Measurements from ENCODE around the gene SLC7A5.

The SLC7A5 gene

GRCh38 chr16:87803385-87803784 is 65.9 kb downstream of the SLC7A5 start:
- TF ChIP-seq ZBTB7A (IDR thresholded peaks at IDR 0.05; ENCODE audit: low read depth), result no peak

GRCh38 chr16:87802670-87803069 is 66.6 kb downstream of the SLC7A5 start:
- no peak for TF ChIP-seq USF1 (IDR thresholded peaks at IDR 0.05)
- TF ChIP-seq TEAD4 (IDR thresholded peaks at IDR 0.05), result no peak
- no peak for TF ChIP-seq EP300 (IDR thresholded peaks at IDR 0.05; ENCODE audit: borderline replicate concordance)
- no peak for TF ChIP-seq FOXM1 (IDR thresholded peaks at IDR 0.05; ENCODE audit: borderline replicate concordance, low read depth)
- no peak for TF ChIP-seq YY1 (IDR thresholded peaks at IDR 0.05; ENCODE audit: low read depth)
- no peak for TF ChIP-seq NFIC (IDR thresholded peaks at IDR 0.05)
- TF ChIP-seq CEBPB (IDR thresholded peaks at IDR 0.05), result no peak
- no peak for TF ChIP-seq TAF1 (IDR thresholded peaks at IDR 0.05; ENCODE audit: low read depth)
- TF ChIP-seq TCF12 (IDR thresholded peaks at IDR 0.05; ENCODE audit: low read depth), result no peak

- no peak for TF ChIP-seq EGR1 (IDR thresholded peaks at IDR 0.05)
- TF ChIP-seq, protein P1, sequence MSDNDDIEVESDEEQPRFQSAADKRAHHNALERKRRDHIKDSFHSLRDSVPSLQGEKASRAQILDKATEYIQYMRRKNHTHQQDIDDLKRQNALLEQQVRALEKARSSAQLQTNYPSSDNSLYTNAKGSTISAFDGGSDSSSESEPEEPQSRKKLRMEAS (IDR thresholded peaks at IDR 0.05), result no peak
- no peak for TF ChIP-seq EP300 (IDR thresholded peaks at IDR 0.05; ENCODE audit: borderline replicate concordance)
- no peak for TF ChIP-seq TCF12 (IDR thresholded peaks at IDR 0.05; ENCODE audit: low read depth)
- TF ChIP-seq FOXM1 (IDR thresholded peaks at IDR 0.05; ENCODE audit: borderline replicate concordance, low read depth), result no peak
- TF ChIP-seq, protein P2, sequence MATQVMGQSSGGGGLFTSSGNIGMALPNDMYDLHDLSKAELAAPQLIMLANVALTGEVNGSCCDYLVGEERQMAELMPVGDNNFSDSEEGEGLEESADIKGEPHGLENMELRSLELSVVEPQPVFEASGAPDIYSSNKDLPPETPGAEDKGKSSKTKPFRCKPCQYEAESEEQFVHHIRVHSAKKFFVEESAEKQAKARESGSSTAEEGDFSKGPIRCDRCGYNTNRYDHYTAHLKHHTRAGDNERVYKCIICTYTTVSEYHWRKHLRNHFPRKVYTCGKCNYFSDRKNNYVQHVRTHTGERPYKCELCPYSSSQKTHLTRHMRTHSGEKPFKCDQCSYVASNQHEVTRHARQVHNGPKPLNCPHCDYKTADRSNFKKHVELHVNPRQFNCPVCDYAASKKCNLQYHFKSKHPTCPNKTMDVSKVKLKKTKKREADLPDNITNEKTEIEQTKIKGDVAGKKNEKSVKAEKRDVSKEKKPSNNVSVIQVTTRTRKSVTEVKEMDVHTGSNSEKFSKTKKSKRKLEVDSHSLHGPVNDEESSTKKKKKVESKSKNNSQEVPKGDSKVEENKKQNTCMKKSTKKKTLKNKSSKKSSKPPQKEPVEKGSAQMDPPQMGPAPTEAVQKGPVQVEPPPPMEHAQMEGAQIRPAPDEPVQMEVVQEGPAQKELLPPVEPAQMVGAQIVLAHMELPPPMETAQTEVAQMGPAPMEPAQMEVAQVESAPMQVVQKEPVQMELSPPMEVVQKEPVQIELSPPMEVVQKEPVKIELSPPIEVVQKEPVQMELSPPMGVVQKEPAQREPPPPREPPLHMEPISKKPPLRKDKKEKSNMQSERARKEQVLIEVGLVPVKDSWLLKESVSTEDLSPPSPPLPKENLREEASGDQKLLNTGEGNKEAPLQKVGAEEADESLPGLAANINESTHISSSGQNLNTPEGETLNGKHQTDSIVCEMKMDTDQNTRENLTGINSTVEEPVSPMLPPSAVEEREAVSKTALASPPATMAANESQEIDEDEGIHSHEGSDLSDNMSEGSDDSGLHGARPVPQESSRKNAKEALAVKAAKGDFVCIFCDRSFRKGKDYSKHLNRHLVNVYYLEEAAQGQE (IDR thresholded peaks at IDR 0.05; ENCODE audit: low read depth), result no peak
- TF ChIP-seq NFIC (IDR thresholded peaks at IDR 0.05), result no peak
- TF ChIP-seq CREB1 (IDR thresholded peaks at IDR 0.05; ENCODE audit: low read depth), result no peak
- TF ChIP-seq YY1 (IDR thresholded peaks at IDR 0.05; ENCODE audit: low read depth), result no peak
Observed at GRCh38 chr16:87801679-87802259, 67.5 kb downstream of the SLC7A5 start.

- no peak for TF ChIP-seq RAD21 (IDR thresholded peaks at IDR 0.05; ENCODE audit: low read depth)
- TF ChIP-seq TCF12 (IDR thresholded peaks at IDR 0.05; ENCODE audit: low read depth), result no peak
- no peak for TF ChIP-seq CEBPB (IDR thresholded peaks at IDR 0.05)
- no peak for TF ChIP-seq EP300 (IDR thresholded peaks at IDR 0.05; ENCODE audit: borderline replicate concordance)
- no peak for TF ChIP-seq EGR1 (IDR thresholded peaks at IDR 0.05)
- no peak for TF ChIP-seq YY1 (IDR thresholded peaks at IDR 0.05; ENCODE audit: low read depth)
- TF ChIP-seq, protein P2 (IDR thresholded peaks at IDR 0.05; ENCODE audit: low read depth), result no peak
- TF ChIP-seq USF1 (IDR thresholded peaks at IDR 0.05), result no peak
Observed at GRCh38 chr16:87800497-87800896, 68.8 kb downstream of the SLC7A5 start.

GRCh38 chr16:87795336-87795735 is 74.0 kb downstream of the SLC7A5 start:
- no peak for TF ChIP-seq YY1 (IDR thresholded peaks at IDR 0.05; ENCODE audit: low read depth)
- TF ChIP-seq, protein P2 (IDR thresholded peaks at IDR 0.05; ENCODE audit: low read depth), result no peak
- TF ChIP-seq TAF1 (IDR thresholded peaks at IDR 0.05; ENCODE audit: low read depth), result no peak
- TF ChIP-seq FOXM1 (IDR thresholded peaks at IDR 0.05; ENCODE audit: borderline replicate concordance, low read depth), result no peak
- no peak for TF ChIP-seq CEBPB (IDR thresholded peaks at IDR 0.05)
- TF ChIP-seq ZBTB7A (IDR thresholded peaks at IDR 0.05; ENCODE audit: low read depth), result no peak
- TF ChIP-seq, protein P1 (IDR thresholded peaks at IDR 0.05), result no peak
- no peak for TF ChIP-seq NFIC (IDR thresholded peaks at IDR 0.05)
- TF ChIP-seq RAD21 (IDR thresholded peaks at IDR 0.05; ENCODE audit: low read depth), result no peak
- TF ChIP-seq TEAD4 (IDR thresholded peaks at IDR 0.05), result no peak
- no peak for TF ChIP-seq EP300 (IDR thresholded peaks at IDR 0.05; ENCODE audit: borderline replicate concordance)
- no peak for TF ChIP-seq USF1 (IDR thresholded peaks at IDR 0.05)
- no peak for TF ChIP-seq EGR1 (IDR thresholded peaks at IDR 0.05)
- TF ChIP-seq CREB1 (IDR thresholded peaks at IDR 0.05; ENCODE audit: low read depth), result no peak
- no peak for TF ChIP-seq TCF12 (IDR thresholded peaks at IDR 0.05; ENCODE audit: low read depth)
